Right lobe of liver (tissue), 6 donors: ENCODE data around the gene TMEM87B. TPM values are rescaled to one million over a fixed set of nuclear protein-coding genes. Genes with fewer than 3 reads are reported as not detected.

ENCODE experiments used
- ATAC-seq, 4 donors: fragments of 200-7000 bp; cut with Tn5 transposase; one replicate each; pipeline ENCODE4 v1.9.1; 2020; ENCODE audit warnings: mild to moderate bottlenecking in 4 of 4, moderate library complexity in 4 of 4
- DNase-seq, 3 donors: peaks; one replicate each; pipeline ENCODE4 v3.0.0-alpha.2; 2020
- H3K27ac ChIP-seq, 3 donors: fragments of 200-600 bp; one replicate each; pipeline ENCODE4 v1.8.0; 2022
- H3K27me3 ChIP-seq, 2 donors: fragments of 200-600 bp; one replicate each; pipeline ENCODE4 v1.8.0; 2022
- H3K36me3 ChIP-seq, 4 donors: fragments of 200-600 bp; sonication (generic) in 1 of 4; one replicate each; pipeline versions ENCODE4 v1.5.1 to v1.8.0; 2017 to 2022; ENCODE audit warnings: control low read depth in 1 of 4
- H3K4me1 ChIP-seq, 4 donors: fragments of 200-600 bp; sonication (generic) in 1 of 4; one replicate each; pipeline versions ENCODE4 v1.5.1 to v1.8.0; 2017 to 2022; ENCODE audit warnings: control low read depth in 1 of 4
- H3K4me3 ChIP-seq, 3 donors: fragments of 200-600 bp; one replicate each; pipeline ENCODE4 v1.8.0; 2022
- H3K9me3 ChIP-seq, 4 donors: fragments of 200-600 bp; sonication (generic) in 1 of 4; one replicate each; pipeline versions ENCODE4 v1.5.1 to v1.8.0; 2017 to 2022; ENCODE audit warnings: control low read depth in 1 of 4
- POLR2A ChIP-seq: fragments of 450-650 bp; IDR thresholded peaks from one replicate; pipeline ENCODE4 v1.6.1; 2017; ENCODE audit warnings: antibody characterized with exemption, mild to moderate bottlenecking
- WGBS: methylation state at CpG from one replicate; pipeline ENCODE4 v1.1.6; 2018; ENCODE audit warnings: low coverage, low lambda C conversion rate; ENCODE audit not compliant: insufficient coverage; ENCODE audit errors: missing lambda C conversion rate; 5-methylcytosine and 5-hydroxymethylcytosine counted together
- intact Hi-C, 2 donors: fragments of 100-400 bp; cut with DNase I; formaldehyde crosslinking; loops; one replicate each; pipeline versions ENCODE4 v1.11.2 to v1.14.1; 2022
- total RNA-seq, 6 experiments: library from RNA; depleted of rRNA in 2 of 6; stranded (reverse); fragments of >200 nt in 2 of 6; fragmentation: NEBNext Ultra II Directional in 3 of 6; extraction: Animal tissue kit (Norgen Biotek cat#: 25700) in 3 of 6; gene quantifications; one replicate each; pipeline versions ENCODE4 v1.1.0 to v1.2.4, GENCODE V29; 2016 to 2023
- TF ChIP-seq, protein P1 (sequence below), 4 donors: fragments of 200-600 bp in 3 of 4; fragments of 450-650 bp in 1 of 4; IDR thresholded peaks; one replicate each; pipeline versions ENCODE4 v1.5.1 to v1.8.0; 2016 to 2022; ENCODE audit warnings: antibody characterized with exemption in 4 of 4, mild to moderate bottlenecking in 2 of 4
- donor health status: DM: no; HTN: yes; CAD: no.
- donor health status: DM: no; HTN: no; CAD: no.
- donor health status: DM: no; HTN: no; CAD: no.
- donor health status: DM: no; HTN: yes; CAD: no.
- donor health status: DM: no; HTN: yes; CAD: no.

The TMEM87B gene
- total RNA-seq, 6 experiments from 2014 or later, result 5.4 to 18.0 (median 8.8) TPM

GRCh38 chr2:112155331-112156151 is 100.5 kb downstream of the TMEM87B start:
- H3K4me3 ChIP-seq, result no peak overlapping the region
- no peaks in the 10 kb centered on the region for H3K36me3 ChIP-seq
- peak; percentile 18 to 79 (median 52) for ATAC-seq
- peak in 1 of 3 donors; percentile 34 for DNase-seq
- H3K27ac ChIP-seq, result no peak overlapping the region
- no peaks in the 10 kb centered on the region for H3K27me3 ChIP-seq
- no peaks in the 10 kb centered on the region for H3K4me1 ChIP-seq
- no peak for TF ChIP-seq POLR2A
- TF ChIP-seq, protein P1, sequence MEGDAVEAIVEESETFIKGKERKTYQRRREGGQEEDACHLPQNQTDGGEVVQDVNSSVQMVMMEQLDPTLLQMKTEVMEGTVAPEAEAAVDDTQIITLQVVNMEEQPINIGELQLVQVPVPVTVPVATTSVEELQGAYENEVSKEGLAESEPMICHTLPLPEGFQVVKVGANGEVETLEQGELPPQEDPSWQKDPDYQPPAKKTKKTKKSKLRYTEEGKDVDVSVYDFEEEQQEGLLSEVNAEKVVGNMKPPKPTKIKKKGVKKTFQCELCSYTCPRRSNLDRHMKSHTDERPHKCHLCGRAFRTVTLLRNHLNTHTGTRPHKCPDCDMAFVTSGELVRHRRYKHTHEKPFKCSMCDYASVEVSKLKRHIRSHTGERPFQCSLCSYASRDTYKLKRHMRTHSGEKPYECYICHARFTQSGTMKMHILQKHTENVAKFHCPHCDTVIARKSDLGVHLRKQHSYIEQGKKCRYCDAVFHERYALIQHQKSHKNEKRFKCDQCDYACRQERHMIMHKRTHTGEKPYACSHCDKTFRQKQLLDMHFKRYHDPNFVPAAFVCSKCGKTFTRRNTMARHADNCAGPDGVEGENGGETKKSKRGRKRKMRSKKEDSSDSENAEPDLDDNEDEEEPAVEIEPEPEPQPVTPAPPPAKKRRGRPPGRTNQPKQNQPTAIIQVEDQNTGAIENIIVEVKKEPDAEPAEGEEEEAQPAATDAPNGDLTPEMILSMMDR (IDR thresholded peaks at IDR 0.05), result no peak
- intact Hi-C loops, result no loop called here
- 34% methylated on average over 5 of the region's 27 CpGs for WGBS
- H3K9me3 ChIP-seq, result no peaks in the 10 kb centered on the region

- intact Hi-C loops, result no loop called here
- Histone ChIP-seq H3K27ac (no peak overlapping the region), H3K27me3 (no peaks in the 10 kb centered on the region), H3K4me1 (no peaks in the 10 kb centered on the region), H3K9me3 (no peaks in the 10 kb centered on the region), H3K36me3 (no peaks in the 10 kb centered on the region), H3K4me3 (no peak overlapping the region)
- no peak for TF ChIP-seq POLR2A
- TF ChIP-seq, protein P1 (IDR thresholded peaks at IDR 0.05), result no peak
- ATAC-seq, result peak in 2 of 4 donors; percentile 17 to 70
- WGBS, result 43% methylated on average over 15 of the region's 21 CpGs
- DNase-seq, result no peak
These were observed 101.3 kb downstream of the TMEM87B start for GRCh38 chr2:112156152-112156986.

- no peaks in the 10 kb centered on the region for H3K27me3 ChIP-seq
- intact Hi-C loops, result no loop called here
- H3K4me1 ChIP-seq, result no peaks in the 10 kb centered on the region
- ATAC-seq (no peak), DNase-seq (no peak)
- no peak overlapping the region for H3K4me3 ChIP-seq
- no peak overlapping the region for H3K27ac ChIP-seq
- H3K9me3 ChIP-seq, result no peaks in the 10 kb centered on the region
- 56% methylated on average over 3 of the region's 3 CpGs for WGBS
- no peaks in the 10 kb centered on the region for H3K36me3 ChIP-seq
- TF ChIP-seq POLR2A, result no peak
- TF ChIP-seq, protein P1 (IDR thresholded peaks at IDR 0.05), result no peak
These were observed 102.4 kb downstream of the TMEM87B start for GRCh38 chr2:112157472-112157871.

DNA sequence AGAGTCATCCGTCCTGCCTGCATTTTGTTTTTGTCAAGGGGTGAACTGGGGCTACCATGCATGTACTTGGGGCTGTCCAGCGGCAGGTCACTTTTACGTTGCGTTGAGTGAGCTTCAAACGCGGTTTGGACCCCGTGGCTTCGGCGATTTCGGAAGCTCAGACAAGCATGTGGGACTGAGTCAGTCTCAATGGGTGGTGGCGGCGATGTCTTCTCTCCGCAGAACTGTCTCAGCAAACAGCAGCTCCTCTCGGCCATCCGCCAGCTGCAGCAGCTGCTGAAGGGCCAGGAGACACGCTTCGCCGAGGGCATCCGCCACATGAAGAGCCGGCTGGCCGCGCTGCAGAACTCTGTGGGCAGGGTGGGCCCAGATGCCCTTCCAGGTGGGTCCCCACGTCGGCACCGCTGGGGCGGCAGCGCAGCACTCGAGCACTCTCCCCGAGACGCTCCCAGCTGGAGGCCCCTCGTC is 104.4 kb downstream of the TMEM87B start:
- TF ChIP-seq, protein P1 (IDR thresholded peaks at IDR 0.05), result no peak
- TF ChIP-seq POLR2A, result no peak
- ATAC-seq (no peak), DNase-seq (no peak)
- no peak overlapping the region for H3K4me3 ChIP-seq
- no peak overlapping the region for H3K27ac ChIP-seq
- H3K27me3 ChIP-seq, result no peaks in the 10 kb centered on the region
- no peaks in the 10 kb centered on the region for H3K4me1 ChIP-seq
- no peaks in the 10 kb centered on the region for H3K9me3 ChIP-seq
- intact Hi-C loops, result no loop called here
- H3K36me3 ChIP-seq, result no peaks in the 10 kb centered on the region
- 89% methylated on average over 9 of the region's 31 CpGs for WGBS
